H1 (cell line): Measurements from ENCODE around the gene DBX1. TPM values are rescaled to one million over a fixed set of nuclear protein-coding genes. Genes with fewer than 3 reads are reported as not detected.

ENCODE experiments used
- CTCF ChIA-PET: fragments of 300-600 bp; sonication (Branson Sonifier 250); formaldehyde crosslinking; loops from one replicate; lab custom pipeline; 2021; ENCODE audit not compliant: partially characterized antibody; lab: Charles Lee
- POLR2A ChIA-PET: fragments of 300-600 bp; sonication (Branson Sonifier 250); formaldehyde crosslinking; loops from one replicate; lab custom pipeline; 2021; ENCODE audit warnings: inconsistent platforms; ENCODE audit not compliant: partially characterized antibody; lab: Charles Lee
- DNase-seq, 2 experiments: peaks; one replicate each; pipeline versions ENCODE4 v3.0.0 to v3.0.0-alpha.2; 2010 to 2022; ENCODE audit warnings: low spot score in 2 of 2, low read depth in 1 of 2, mixed read lengths in 1 of 2
- FAIRE-seq: peaks from 2 replicates; lab custom pipeline; 2011; peaks lifted over from hg19 to GRCh38; lab: Jason Lieb, UNC
- H2AFZ ChIP-seq: 2 replicates; pipeline ENCODE4 v1.8.1; 2012; ENCODE audit warnings: low read length, inconsistent platforms
- H2AK5ac ChIP-seq: 2 replicates; pipeline ENCODE4 v1.6.1; 2013; ENCODE audit warnings: low read depth, low read length
- H2BK120ac ChIP-seq: replicated peaks from 2 replicates; pipeline ENCODE3; 2013; ENCODE audit warnings: low read depth, low read length, inconsistent platforms
- H2BK12ac ChIP-seq: 2 replicates; pipeline ENCODE4 v1.6.1; 2013; ENCODE audit warnings: low read depth, low read length
- H2BK15ac ChIP-seq: 2 replicates; pipeline ENCODE4 v1.6.1; 2013; ENCODE audit warnings: low read length
- H2BK20ac ChIP-seq: 2 replicates; pipeline ENCODE4 v1.6.1; 2013; ENCODE audit warnings: low read length
- H2BK5ac ChIP-seq: 2 replicates; pipeline ENCODE4 v1.6.1; 2013; ENCODE audit warnings: low read depth, low read length
- H3K14ac ChIP-seq: 2 replicates; pipeline ENCODE4 v1.6.1; 2013; ENCODE audit warnings: inconsistent platforms; ENCODE audit not compliant: insufficient read length
- H3K18ac ChIP-seq: 2 replicates; pipeline ENCODE4 v1.6.1; 2013; ENCODE audit warnings: low read length; ENCODE audit errors: extremely low read depth
- H3K23ac ChIP-seq: 2 replicates; pipeline ENCODE4 v1.6.1; 2013; ENCODE audit warnings: inconsistent platforms; ENCODE audit not compliant: insufficient read length
- H3K23me2 ChIP-seq: 2 replicates; pipeline ENCODE4 v1.6.1; 2013; ENCODE audit warnings: low read depth, low read length
- H3K27ac ChIP-seq: 2 replicates; pipeline ENCODE4 v1.6.1; 2011; ENCODE audit warnings: low read depth, low read length, inconsistent platforms
- H3K27me3 ChIP-seq, 4 experiments: replicated peaks in 1 of 4; 1 replicate in 1 of 4; 2 replicates in 3 of 4; pipeline versions ENCODE4 v1.6.1 to v1.8.1; 2011 to 2013; ENCODE audit warnings: low read length in 3 of 4, mild to moderate bottlenecking in 3 of 4, inconsistent platforms in 2 of 4, mixed read lengths in 2 of 4, moderate library complexity in 1 of 4; ENCODE audit not compliant: control insufficient read depth in 3 of 4, insufficient read depth in 3 of 4; ENCODE audit errors: extremely low read depth in 1 of 4
- H3K36me3 ChIP-seq, 4 experiments: 2 replicates each; pipeline versions ENCODE4 v1.6.1 to v1.8.1; 2011 to 2013; ENCODE audit warnings: mild to moderate bottlenecking in 4 of 4, low read length in 3 of 4, moderate library complexity in 2 of 4, control low read depth in 1 of 4, inconsistent platforms in 1 of 4; ENCODE audit not compliant: insufficient read depth in 4 of 4, control insufficient read depth in 2 of 4
- H3K4ac ChIP-seq: replicated peaks from 2 replicates; pipeline ENCODE3; 2013; ENCODE audit warnings: low read length, low read depth, mixed read lengths, inconsistent platforms; ENCODE audit not compliant: insufficient read length
- H3K4me1 ChIP-seq, 4 experiments: replicated peaks in 1 of 4; 1 replicate in 1 of 4; 2 replicates in 3 of 4; pipeline versions ENCODE4 v1.6.1 to v1.8.1; 2011 to 2013; ENCODE audit warnings: low read length in 3 of 4, inconsistent platforms in 2 of 4, mixed read lengths in 1 of 4; ENCODE audit not compliant: insufficient read depth in 4 of 4, control insufficient read depth in 3 of 4
- H3K4me2 ChIP-seq, 2 experiments: 2 replicates each; pipeline versions ENCODE4 v1.6.1 to v1.8.1; 2011 to 2013; ENCODE audit warnings: low read depth in 2 of 2, low read length in 2 of 2, control low read depth in 1 of 2, inconsistent platforms in 1 of 2, mild to moderate bottlenecking in 1 of 2; ENCODE audit not compliant: insufficient read depth in 1 of 2
- H3K4me3 ChIP-seq, 4 experiments: fragments of 200-600, 300-600 bp in 1 of 4; sonication (generic), shearing (Covaris generic), sonication (Bioruptor Twin) in 1 of 4; 2 replicates each; pipeline versions ENCODE4 v1.5.1 to v1.8.1; 2011 to 2016; ENCODE audit warnings: low read length in 4 of 4, low read depth in 3 of 4, control low read depth in 2 of 4, inconsistent platforms in 2 of 4, mild to moderate bottlenecking in 2 of 4, mixed read lengths in 1 of 4, moderate library complexity in 1 of 4; ENCODE audit not compliant: insufficient read depth in 2 of 4; ENCODE audit errors: extremely low read depth in 1 of 4
- H3K56ac ChIP-seq: replicated peaks from 2 replicates; pipeline ENCODE3; 2013; ENCODE audit warnings: low read depth, mild to moderate bottlenecking, mixed read lengths, low read length, inconsistent platforms; ENCODE audit not compliant: insufficient read length
- H3K79me1 ChIP-seq: 2 replicates; pipeline ENCODE4 v1.6.1; 2013; ENCODE audit warnings: low read depth, low read length, control low read depth
- H3K79me2 ChIP-seq, 2 experiments: 2 replicates each; pipeline versions ENCODE4 v1.6.1 to v1.8.1; 2012 to 2013; ENCODE audit warnings: low read length in 2 of 2, mild to moderate bottlenecking in 2 of 2, inconsistent platforms in 1 of 2; ENCODE audit not compliant: insufficient read depth in 2 of 2, control insufficient read depth in 1 of 2
- H3K9ac ChIP-seq, 4 experiments: replicated peaks in 1 of 4; 1 replicate in 1 of 4; 2 replicates in 3 of 4; pipeline versions ENCODE4 v1.6.1 to v1.8.1; 2011 to 2013; ENCODE audit warnings: low read depth in 3 of 4, low read length in 3 of 4, control low read depth in 2 of 4, mild to moderate bottlenecking in 2 of 4, moderate library complexity in 2 of 4, inconsistent platforms in 1 of 4; ENCODE audit errors: extremely low read depth in 1 of 4
- H3K9me3 ChIP-seq, 2 experiments: 2 replicates each; pipeline versions ENCODE4 v1.6.1 to v1.8.1; 2012 to 2013; ENCODE audit warnings: mild to moderate bottlenecking in 2 of 2, moderate library complexity in 2 of 2, control low read depth in 1 of 2, inconsistent platforms in 1 of 2, low read depth in 1 of 2, low read length in 1 of 2, mixed read lengths in 1 of 2; ENCODE audit not compliant: insufficient read depth in 2 of 2
- H4K20me1 ChIP-seq, 2 experiments: replicated peaks in 1 of 2; 2 replicates each; pipeline versions ENCODE3 to v1.8.1; 2011 to 2013; ENCODE audit warnings: inconsistent platforms in 2 of 2, low read length in 2 of 2, mild to moderate bottlenecking in 1 of 2; ENCODE audit not compliant: insufficient read depth in 2 of 2, control insufficient read depth in 1 of 2
- H4K5ac ChIP-seq: 2 replicates; pipeline ENCODE4 v1.6.1; 2013; ENCODE audit warnings: low read length, low read depth, mixed read lengths, inconsistent platforms; ENCODE audit not compliant: insufficient read length
- H4K8ac ChIP-seq: 2 replicates; pipeline ENCODE4 v1.8.0; 2013; ENCODE audit warnings: mild to moderate bottlenecking, moderate library complexity, low read length, inconsistent platforms; ENCODE audit not compliant: insufficient read depth; ENCODE audit errors: extremely low read depth
- H4K91ac ChIP-seq: replicated peaks from 2 replicates; pipeline ENCODE3; 2013; ENCODE audit warnings: low read length, mixed read lengths, inconsistent platforms; ENCODE audit not compliant: insufficient read length
- ATF3 ChIP-seq: IDR thresholded peaks from 2 replicates; pipeline ENCODE4 v1.6.1; 2011; ENCODE audit warnings: low read depth, mild to moderate bottlenecking, low read length; ENCODE audit not compliant: insufficient read depth
- BCL11A ChIP-seq, 2 experiments: IDR thresholded peaks; one replicate each; pipeline ENCODE4 v1.6.1; 2011; ENCODE audit warnings: low read depth in 2 of 2, low read length in 2 of 2, mild to moderate bottlenecking in 2 of 2
- CEBPB ChIP-seq: IDR thresholded peaks from 2 replicates; pipeline ENCODE4 v1.6.1; 2012; ENCODE audit warnings: low read depth, low read length
- CHD1 ChIP-seq: IDR thresholded peaks from 2 replicates; pipeline ENCODE4 v1.6.1; 2012; ENCODE audit warnings: low read depth, low read length, improper control_type of control experiment
- CREB1 ChIP-seq: IDR thresholded peaks from 2 replicates; pipeline ENCODE4 v1.6.1; 2012; ENCODE audit warnings: inconsistent platforms
- EP300 ChIP-seq, 2 experiments: IDR thresholded peaks; 1 replicate in 1 of 2; 2 replicates in 1 of 2; pipeline ENCODE4 v1.6.1; 2011 to 2012; ENCODE audit warnings: low read depth in 2 of 2, low read length in 2 of 2, mild to moderate bottlenecking in 2 of 2, borderline replicate concordance in 1 of 2, inconsistent platforms in 1 of 2, moderate library complexity in 1 of 2
- GABPA ChIP-seq: IDR thresholded peaks from 2 replicates; pipeline ENCODE4 v1.6.1; 2011; ENCODE audit warnings: mild to moderate bottlenecking, low read length, moderate library complexity, borderline replicate concordance; ENCODE audit not compliant: insufficient read depth
- MAX ChIP-seq: IDR thresholded peaks from 2 replicates; pipeline ENCODE4 v1.6.1; 2012; ENCODE audit warnings: inconsistent platforms
- POLR2AphosphoS5 ChIP-seq: IDR thresholded peaks from 2 replicates; pipeline ENCODE4 v1.6.1; 2011; ENCODE audit warnings: low read depth, low read length
- RXRA ChIP-seq: IDR thresholded peaks from 2 replicates; pipeline ENCODE4 v1.6.1; 2011; ENCODE audit warnings: low read depth, mild to moderate bottlenecking, low read length, moderate library complexity; ENCODE audit not compliant: insufficient read depth
- TBP ChIP-seq: IDR thresholded peaks from 2 replicates; pipeline ENCODE4 v1.6.1; 2011; ENCODE audit warnings: low read depth, low read length, improper control_type of control experiment
- WGBS, 2 experiments: shearing (Covaris generic) in 1 of 2; methylation state at CpG; one replicate each; pipeline versions ENCODE4 v1.1.6 to v1.1.7; 2013 to 2015; ENCODE audit warnings: low lambda C conversion rate in 2 of 2, mixed read lengths in 2 of 2, inconsistent platforms in 1 of 2, low coverage in 1 of 2, missing lambda C conversion rate in 1 of 2; ENCODE audit not compliant: insufficient replicate concordance in 2 of 2, insufficient coverage in 1 of 2, insufficient read length in 1 of 2; ENCODE audit errors: extremely low coverage in 1 of 2, missing lambda C conversion rate in 1 of 2; 5-methylcytosine and 5-hydroxymethylcytosine counted together
- polyA plus RNA-seq, 7 experiments: library from polyadenylated mRNA; depleted of rRNA in 3 of 7; stranded (reverse) in 5 of 7; unstranded in 2 of 7; fragments of >200 nt in 5 of 7; fragments of 200-250 nt in 2 of 7; gene quantifications; 1 replicate in 5 of 7; 2 replicates in 1 of 7; 4 replicates in 1 of 7; pipeline versions ENCODE4 v1.2.1 to v1.2.3, GENCODE V29; 2011 to 2013; ENCODE audit warnings: missing spikeins in 2 of 7, mixed read lengths in 2 of 7
- total RNA-seq: library from RNA; stranded (reverse); fragmentation: NEBNext Ultra II Directional; extraction: Animal tissue kit (Norgen Biotek cat#: 25700); gene quantifications from 2 replicates; pipeline ENCODE4 v1.2.1, GENCODE V29; 2021

Gene DBX1
- total and polyA plus RNA-seq, 2 of the 8 experiments (the other 6 are each of a cell fraction or from before 2014, with no cell fraction given): not detected

GRCh38 chr11:20177136-20177535 is 16.9 kb upstream of the DBX1 start:
- Histone ChIP-seq H3K56ac (no peak overlapping the region), H3K4me1 (no peaks in the 10 kb centered on the region), H2BK5ac (no peak overlapping the region), H3K18ac (no peak overlapping the region), H2BK20ac (no peak overlapping the region), H4K8ac (no peak overlapping the region), H4K5ac (no peak overlapping the region), H2BK120ac (no peak overlapping the region), H3K4me2 (no peak overlapping the region), H3K79me1 (no peaks in the 10 kb centered on the region), H2AK5ac (no peak overlapping the region), H3K9ac (no peak overlapping the region), H3K27me3 (no peaks in the 10 kb centered on the region; a peak in 3 of 7 replicates), H2BK15ac (no peak overlapping the region), H3K23ac (no peak overlapping the region), H3K23me2 (no peaks in the 10 kb centered on the region), H3K4me3 (no peak overlapping the region), H2AFZ (no peak overlapping the region), H4K20me1 (no peaks in the 10 kb centered on the region), H3K9me3 (peaks cover 0 to 2% of the 10 kb centered on the region in 2 experiments; a peak in 1 of 4 replicates), H3K14ac (no peak overlapping the region), H3K27ac (no peak overlapping the region), H3K36me3 (no peaks in the 10 kb centered on the region), H4K91ac (no peak overlapping the region), H3K4ac (no peak overlapping the region), H3K79me2 (no peaks in the 10 kb centered on the region), H2BK12ac (no peak overlapping the region)
- ChIA-PET CTCF (interaction anchor here (0.6 to 3.7 kb wide), 10 partner anchors 10 to 361 kb away, joined by 3 to 13 read pairs (median 4); no protein-coding TSS in a partner anchor), POLR2A (no interaction called here)
- FAIRE-seq (no peak), DNase-seq (no peak)
- WGBS, 2 experiments: 83% methylated on average over 7 of the region's 7 CpGs; no CpG with 5 or more reads in 1 of the 2 experiments
- TF ChIP-seq MAX (no peak), CREB1 (no peak), CEBPB (no peak), TBP (no peak), RXRA (no peak), EP300 (IDR thresholded peaks at IDR 0.05; ENCODE audit: borderline replicate concordance in 1 of 2, low read depth in 2 of 2, low read length in 2 of 2) (no peak), POLR2AphosphoS5 (no peak), BCL11A (IDR thresholded peaks at IDR 0.05; ENCODE audit: low read depth in 2 of 2, low read length in 2 of 2) (no peak), ATF3 (no peak), GABPA (no peak), CHD1 (no peak)
